NB4 (cell line): ENCODE measurements around the gene RPL35.
"Not testable (repeated sequence)": the region's sequence is repeated elsewhere in the genome, so short reads cannot be mapped to it uniquely, and the experiment has no call there.

Source experiments
- DNase-seq: peaks from one replicate; pipeline ENCODE4 v3.0.0; 2010; ENCODE audit warnings: low read depth
- H3K4me3 ChIP-seq: one replicate; pipeline ENCODE4 v1.5.1; 2011; ENCODE audit warnings: mild to moderate bottlenecking, low read depth, low read length, moderate library complexity
- CTCF ChIP-seq: IDR thresholded peaks from one replicate; pipeline ENCODE4 v1.5.1; 2012; ENCODE audit warnings: low read depth, low read length
- MAX ChIP-seq: IDR thresholded peaks from 2 replicates; pipeline ENCODE4 v1.6.1; 2011; ENCODE audit warnings: low read depth, low read length
- MYC ChIP-seq: IDR thresholded peaks from 2 replicates; pipeline ENCODE4 v1.6.1; 2011; ENCODE audit warnings: low read depth, low read length
- POLR2A ChIP-seq: IDR thresholded peaks from 2 replicates; pipeline ENCODE4 v1.6.1; 2011; ENCODE audit warnings: mild to moderate bottlenecking; ENCODE audit not compliant: insufficient read length; ENCODE audit errors: extremely low read depth

Gene RPL35

GRCh38 chr9:124853605-124854143 lies 8.1 kb downstream of the RPL35 start:
- DNase-seq: no peak
- TF ChIP-seq MAX: no peak
- no peak for TF ChIP-seq POLR2A
- no peak for TF ChIP-seq MYC
- no peak for TF ChIP-seq CTCF
- no peak overlapping the region for H3K4me3 ChIP-seq

GRCh38 chr9:124852829-124853531 lies 8.8 kb downstream of the RPL35 start, which contains the start of gene WDR38:
TSS of gene WDR38 (plus strand) at chr9:124853460. CDS start at chr9:124853532, 72 bp downstream.
- H3K4me3 ChIP-seq: peak within 1 kb of the TSS; percentile 1
- TF ChIP-seq MAX: peak; percentile 64
- TF ChIP-seq MYC: peak; percentile 61
- no peak for TF ChIP-seq POLR2A
- TF ChIP-seq CTCF: peak; percentile 48
- DNase-seq: peak; percentile 82

- no peak for DNase-seq
- H3K4me3 ChIP-seq: no peak overlapping the region
- TF ChIP-seq MYC: no peak
- TF ChIP-seq MAX: no peak
- no peak for TF ChIP-seq CTCF
- TF ChIP-seq POLR2A: no peak
These were observed 9.5 kb downstream of the RPL35 start for GRCh38 chr9:124852121-124852828.

- H3K4me3 ChIP-seq: no peak overlapping the region
These were observed 12.0 kb downstream of the RPL35 start for GRCh38 chr9:124849801-124850200.

GRCh38 chr9:124846969-124847368 lies 14.8 kb downstream of the RPL35 start:
- TF ChIP-seq MYC (no peak), MAX (no peak), POLR2A (no peak), CTCF (no peak)
- no peak overlapping the region for H3K4me3 ChIP-seq
- no peak for DNase-seq

More at GRCh38 chr9:124849801-124850200, 12.0 kb downstream of the RPL35 start:
- no peak for DNase-seq
- TF ChIP-seq CTCF (no peak), POLR2A (no peak), MAX (no peak), MYC (no peak)

- DNase-seq, H3K4me3 ChIP-seq: not testable (repeated sequence)
These were observed 15.3 kb downstream of the RPL35 start for GRCh38 chr9:124846467-124846866.
